Karpas-422 (cell line): ENCODE results near the gene MRPL51. TPM values are rescaled to one million over a fixed set of nuclear protein-coding genes. Genes with fewer than 3 reads are reported as not detected.
"Not testable (repeated sequence)": the region's sequence is repeated elsewhere in the genome, so short reads cannot be mapped to it uniquely, and the experiment has no call there.

Experiments used
- DNase-seq: peaks from one replicate; pipeline ENCODE4 v3.0.0-alpha.2; 2015
- H2AFZ ChIP-seq: fragments of 200-600 bp; sonication (generic); 2 replicates; pipeline ENCODE4 v1.6.1; 2014; ENCODE audit warnings: antibody characterized with exemption, low read length, mixed read lengths
- H3K27ac ChIP-seq: fragments of 200-600 bp; sonication (generic); 2 replicates; pipeline ENCODE4 v1.5.1; 2014; ENCODE audit warnings: mild to moderate bottlenecking, low read length, moderate library complexity
- H3K27me3 ChIP-seq: fragments of 200-600 bp; sonication (generic); 2 replicates; pipeline ENCODE4 v1.6.1; 2014; ENCODE audit warnings: low read length, mixed read lengths
- H3K36me3 ChIP-seq: fragments of 200-600 bp; sonication (generic); 2 replicates; pipeline ENCODE4 v1.6.1; 2014; ENCODE audit warnings: low read length, mixed read lengths; ENCODE audit not compliant: insufficient read depth
- H3K4me1 ChIP-seq: fragments of 200-600 bp; sonication (generic); 2 replicates; pipeline ENCODE4 v1.6.1; 2014; ENCODE audit warnings: mild to moderate bottlenecking, low read length, mixed read lengths
- H3K4me2 ChIP-seq: fragments of 200-600 bp; sonication (generic); 2 replicates; pipeline ENCODE4 v1.6.1; 2014; ENCODE audit warnings: low read length, low read depth, mild to moderate bottlenecking; ENCODE audit not compliant: poor library complexity, severe bottlenecking
- H3K4me3 ChIP-seq: fragments of 200-600 bp; sonication (generic); 2 replicates; pipeline ENCODE4 v1.5.1; 2014; ENCODE audit warnings: mild to moderate bottlenecking, antibody characterized with exemption, low read length, mixed read lengths
- H3K79me2 ChIP-seq: fragments of 200-600 bp; sonication (generic); 2 replicates; pipeline ENCODE4 v1.6.1; 2014; ENCODE audit warnings: mild to moderate bottlenecking, low read length, mixed read lengths
- H3K9ac ChIP-seq: fragments of 200-600 bp; sonication (generic); 2 replicates; pipeline ENCODE4 v1.6.0; 2014; ENCODE audit warnings: low read length
- H3K9me2 ChIP-seq: fragments of 200-600 bp; sonication (generic), shearing (Covaris generic); replicated peaks from 2 replicates; pipeline ENCODE4 v1.6.0; 2014; ENCODE audit warnings: mild to moderate bottlenecking, low read length, moderate library complexity; ENCODE audit not compliant: insufficient read depth
- H3K9me3 ChIP-seq: fragments of 300-700, 200-600 bp; sonication (generic); 2 replicates; pipeline ENCODE4 v1.6.1; 2014; ENCODE audit warnings: low read length, mixed read lengths
- H4K20me1 ChIP-seq: fragments of 200-600 bp; sonication (generic); 2 replicates; pipeline ENCODE4 v1.6.1; 2014; ENCODE audit warnings: mild to moderate bottlenecking, antibody characterized with exemption, low read length, low read depth; ENCODE audit not compliant: insufficient read depth
- total RNA-seq: library from RNA; depleted of rRNA; stranded (reverse); fragments of >200 nt; shearing (Covaris generic); gene quantifications from 2 replicates; pipeline ENCODE4 v1.2.3, GENCODE V29; 2014; ENCODE audit warnings: low replicate concordance

MRPL51 gene
- total RNA-seq, 1 experiment from 2014 or later = 171 TPM

DNA sequence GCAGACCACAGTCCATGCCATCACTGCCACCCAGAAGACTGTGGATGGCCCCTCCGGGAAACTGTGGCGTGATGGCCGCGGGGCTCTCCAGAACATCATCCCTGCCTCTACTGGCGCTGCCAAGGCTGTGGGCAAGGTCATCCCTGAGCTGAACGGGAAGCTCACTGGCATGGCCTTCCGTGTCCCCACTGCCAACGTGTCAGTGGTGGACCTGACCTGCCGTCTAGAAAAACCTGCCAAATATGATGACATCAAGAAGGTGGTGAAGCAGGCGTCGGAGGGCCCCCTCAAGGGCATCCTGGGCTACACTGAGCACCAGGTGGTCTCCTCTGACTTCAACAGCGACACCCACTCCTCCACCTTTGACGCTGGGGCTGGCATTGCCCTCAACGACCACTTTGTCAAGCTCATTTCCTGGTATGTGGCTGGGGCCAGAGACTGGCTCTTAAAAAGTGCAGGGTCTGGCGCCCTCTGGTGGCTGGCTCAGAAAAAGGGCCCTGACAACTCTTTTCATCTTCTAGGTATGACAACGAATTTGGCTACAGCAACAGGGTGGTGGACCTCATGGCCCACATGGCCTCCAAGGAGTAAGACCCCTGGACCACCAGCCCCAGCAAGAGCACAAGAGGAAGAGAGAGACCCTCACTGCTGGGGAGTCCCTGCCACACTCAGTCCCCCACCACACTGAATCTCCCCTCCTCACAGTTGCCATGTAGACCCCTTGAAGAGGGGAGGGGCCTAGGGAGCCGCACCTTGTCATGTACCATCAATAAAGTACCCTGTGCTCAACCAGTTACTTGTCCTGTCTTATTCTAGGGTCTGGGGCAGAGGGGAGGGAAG, 44.7 kb upstream of the MRPL51 start:
- Histone ChIP-seq H3K4me3 (peak overlapping the region; percentile 96; the same call in 1 of the 2 replicates), H3K9ac (peak overlapping the region; percentile 96), H3K4me1 (peaks cover 67% of the 10 kb centered on the region), H4K20me1 (peaks cover 26% of the 10 kb centered on the region), H3K79me2 (peaks cover 19% of the 10 kb centered on the region), H3K4me2 (peak overlapping the region; percentile 85), H3K36me3 (peaks cover 27% of the 10 kb centered on the region), H3K27ac (peak overlapping the region; percentile 96)
- DNase-seq = peak; percentile 96
- not testable (repeated sequence) for H3K27me3 ChIP-seq, H3K9me3 ChIP-seq, H2AFZ ChIP-seq, H3K9me2 ChIP-seq

DNA sequence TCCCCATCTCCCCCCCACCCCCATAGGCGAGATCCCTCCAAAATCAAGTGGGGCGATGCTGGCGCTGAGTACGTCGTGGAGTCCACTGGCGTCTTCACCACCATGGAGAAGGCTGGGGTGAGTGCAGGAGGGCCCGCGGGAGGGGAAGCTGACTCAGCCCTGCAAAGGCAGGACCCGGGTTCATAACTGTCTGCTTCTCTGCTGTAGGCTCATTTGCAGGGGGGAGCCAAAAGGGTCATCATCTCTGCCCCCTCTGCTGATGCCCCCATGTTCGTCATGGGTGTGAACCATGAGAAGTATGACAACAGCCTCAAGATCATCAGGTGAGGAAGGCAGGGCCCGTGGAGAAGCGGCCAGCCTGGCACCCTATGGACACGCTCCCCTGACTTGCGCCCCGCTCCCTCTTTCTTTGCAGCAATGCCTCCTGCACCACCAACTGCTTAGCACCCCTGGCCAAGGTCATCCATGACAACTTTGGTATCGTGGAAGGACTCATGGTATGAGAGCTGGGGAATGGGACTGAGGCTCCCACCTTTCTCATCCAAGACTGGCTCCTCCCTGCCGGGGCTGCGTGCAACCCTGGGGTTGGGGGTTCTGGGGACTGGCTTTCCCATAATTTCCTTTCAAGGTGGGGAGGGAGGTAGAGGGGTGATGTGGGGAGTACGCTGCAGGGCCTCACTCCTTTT, 44.0 kb upstream of the MRPL51 start:
- no peaks in the 10 kb centered on the region for H3K9me2 ChIP-seq
- no peaks in the 10 kb centered on the region for H3K9me3 ChIP-seq
- peaks cover 27% of the 10 kb centered on the region for H3K36me3 ChIP-seq
- peaks cover 26% of the 10 kb centered on the region for H4K20me1 ChIP-seq
- H3K27me3 ChIP-seq = no peaks in the 10 kb centered on the region
- no peak overlapping the region for H2AFZ ChIP-seq
- peak overlapping the region; percentile 96 for H3K4me3 ChIP-seq
- peak; percentile 87 for DNase-seq
- H3K79me2 ChIP-seq = peaks cover 24% of the 10 kb centered on the region
- H3K4me1 ChIP-seq = peaks cover 75% of the 10 kb centered on the region
- peak overlapping the region; percentile 85 for H3K4me2 ChIP-seq
- H3K9ac ChIP-seq = peak overlapping the region; percentile 96
- peak overlapping the region; percentile 96 for H3K27ac ChIP-seq

DNA sequence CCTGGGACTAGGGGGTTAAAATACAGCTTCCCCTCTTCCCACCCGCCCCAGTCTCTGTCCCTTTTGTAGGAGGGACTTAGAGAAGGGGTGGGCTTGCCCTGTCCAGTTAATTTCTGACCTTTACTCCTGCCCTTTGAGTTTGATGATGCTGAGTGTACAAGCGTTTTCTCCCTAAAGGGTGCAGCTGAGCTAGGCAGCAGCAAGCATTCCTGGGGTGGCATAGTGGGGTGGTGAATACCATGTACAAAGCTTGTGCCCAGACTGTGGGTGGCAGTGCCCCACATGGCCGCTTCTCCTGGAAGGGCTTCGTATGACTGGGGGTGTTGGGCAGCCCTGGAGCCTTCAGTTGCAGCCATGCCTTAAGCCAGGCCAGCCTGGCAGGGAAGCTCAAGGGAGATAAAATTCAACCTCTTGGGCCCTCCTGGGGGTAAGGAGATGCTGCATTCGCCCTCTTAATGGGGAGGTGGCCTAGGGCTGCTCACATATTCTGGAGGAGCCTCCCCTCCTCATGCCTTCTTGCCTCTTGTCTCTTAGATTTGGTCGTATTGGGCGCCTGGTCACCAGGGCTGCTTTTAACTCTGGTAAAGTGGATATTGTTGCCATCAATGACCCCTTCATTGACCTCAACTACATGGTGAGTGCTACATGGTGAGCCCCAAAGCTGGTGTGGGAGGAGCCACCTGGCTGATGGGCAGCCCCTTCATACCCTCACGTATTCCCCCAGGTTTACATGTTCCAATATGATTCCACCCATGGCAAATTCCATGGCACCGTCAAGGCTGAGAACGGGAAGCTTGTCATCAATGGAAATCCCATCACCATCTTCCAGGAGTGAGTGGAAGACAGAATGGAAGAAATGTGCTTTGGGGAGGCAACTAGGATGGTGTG, 43.1 kb upstream of the MRPL51 start:
- no peaks in the 10 kb centered on the region for H3K27me3 ChIP-seq
- peaks cover 82% of the 10 kb centered on the region for H3K4me1 ChIP-seq
- peak overlapping the region; percentile 96 for H3K4me3 ChIP-seq
- no peaks in the 10 kb centered on the region for H3K9me3 ChIP-seq
- no peaks in the 10 kb centered on the region for H3K9me2 ChIP-seq
- peaks cover 24% of the 10 kb centered on the region for H3K79me2 ChIP-seq
- H3K4me2 ChIP-seq = peak overlapping the region; percentile 85
- peaks cover 27% of the 10 kb centered on the region for H3K36me3 ChIP-seq
- H3K27ac ChIP-seq = peak overlapping the region; percentile 96
- H3K9ac ChIP-seq = peak overlapping the region; percentile 96
- no peak overlapping the region for H2AFZ ChIP-seq
- H4K20me1 ChIP-seq = peaks cover 23% of the 10 kb centered on the region
- DNase-seq = peak; percentile 76

DNA sequence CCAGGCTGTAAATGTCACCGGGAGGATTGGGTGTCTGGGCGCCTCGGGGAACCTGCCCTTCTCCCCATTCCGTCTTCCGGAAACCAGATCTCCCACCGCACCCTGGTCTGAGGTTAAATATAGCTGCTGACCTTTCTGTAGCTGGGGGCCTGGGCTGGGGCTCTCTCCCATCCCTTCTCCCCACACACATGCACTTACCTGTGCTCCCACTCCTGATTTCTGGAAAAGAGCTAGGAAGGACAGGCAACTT, 42.6 kb upstream of the MRPL51 start:
- Histone ChIP-seq H3K4me1 (peaks cover 76% of the 10 kb centered on the region), H3K36me3 (peaks cover 27% of the 10 kb centered on the region), H3K79me2 (peaks cover 24% of the 10 kb centered on the region)

DNA sequence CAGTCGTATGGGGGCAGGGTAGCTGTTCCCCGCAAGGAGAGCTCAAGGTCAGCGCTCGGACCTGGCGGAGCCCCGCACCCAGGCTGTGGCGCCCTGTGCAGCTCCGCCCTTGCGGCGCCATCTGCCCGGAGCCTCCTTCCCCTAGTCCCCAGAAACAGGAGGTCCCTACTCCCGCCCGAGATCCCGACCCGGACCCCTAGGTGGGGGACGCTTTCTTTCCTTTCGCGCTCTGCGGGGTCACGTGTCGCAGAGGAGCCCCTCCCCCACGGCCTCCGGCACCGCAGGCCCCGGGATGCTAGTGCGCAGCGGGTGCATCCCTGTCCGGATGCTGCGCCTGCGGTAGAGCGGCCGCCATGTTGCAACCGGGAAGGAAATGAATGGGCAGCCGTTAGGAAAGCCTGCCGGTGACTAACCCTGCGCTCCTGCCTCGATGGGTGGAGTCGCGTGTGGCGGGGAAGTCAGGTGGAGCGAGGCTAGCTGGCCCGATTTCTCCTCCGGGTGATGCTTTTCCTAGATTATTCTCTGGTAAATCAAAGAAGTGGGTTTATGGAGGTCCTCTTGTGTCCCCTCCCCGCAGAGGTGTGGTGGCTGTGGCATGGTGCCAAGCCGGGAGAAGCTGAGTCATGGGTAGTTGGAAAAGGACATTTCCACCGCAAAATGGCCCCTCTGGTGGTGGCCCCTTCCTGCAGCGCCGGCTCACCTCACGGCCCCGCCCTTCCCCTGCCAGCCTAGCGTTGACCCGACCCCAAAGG, 42.1 kb upstream of the MRPL51 start:
- peaks cover 23% of the 10 kb centered on the region for H4K20me1 ChIP-seq
- DNase-seq = peak; percentile 86
- H2AFZ ChIP-seq = no peak overlapping the region
- no peaks in the 10 kb centered on the region for H3K9me2 ChIP-seq
- peaks cover 27% of the 10 kb centered on the region for H3K36me3 ChIP-seq
- H3K9me3 ChIP-seq = no peaks in the 10 kb centered on the region
- H3K79me2 ChIP-seq = peaks cover 24% of the 10 kb centered on the region
- H3K4me3 ChIP-seq = peak overlapping the region; percentile 96
- H3K9ac ChIP-seq = peak overlapping the region; percentile 96
- no peaks in the 10 kb centered on the region for H3K27me3 ChIP-seq
- peaks cover 71% of the 10 kb centered on the region for H3K4me1 ChIP-seq
- H3K4me2 ChIP-seq = peak overlapping the region; percentile 85
- peak overlapping the region; percentile 96 for H3K27ac ChIP-seq

More for the DNA sequence above, 42.6 kb upstream of the MRPL51 start:
- Histone ChIP-seq H2AFZ (no peak overlapping the region), H4K20me1 (peaks cover 23% of the 10 kb centered on the region), H3K9me3 (no peaks in the 10 kb centered on the region), H3K27me3 (no peaks in the 10 kb centered on the region), H3K9me2 (no peaks in the 10 kb centered on the region), H3K9ac (peak overlapping the region; percentile 96), H3K4me3 (peak overlapping the region; percentile 96), H3K27ac (peak overlapping the region; percentile 96), H3K4me2 (peak overlapping the region; percentile 85)
- DNase-seq = no peak

DNA sequence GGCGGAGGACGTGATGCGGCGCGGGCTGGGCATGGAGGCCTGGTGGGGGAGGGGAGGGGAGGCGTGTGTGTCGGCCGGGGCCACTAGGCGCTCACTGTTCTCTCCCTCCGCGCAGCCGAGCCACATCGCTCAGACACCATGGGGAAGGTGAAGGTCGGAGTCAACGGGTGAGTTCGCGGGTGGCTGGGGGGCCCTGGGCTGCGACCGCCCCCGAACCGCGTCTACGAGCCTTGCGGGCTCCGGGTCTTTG, 41.6 kb upstream of the MRPL51 start:
- Histone ChIP-seq H3K4me1 (peaks cover 66% of the 10 kb centered on the region), H4K20me1 (peaks cover 23% of the 10 kb centered on the region), H3K27ac (peak overlapping the region; percentile 96), H3K9me3 (no peaks in the 10 kb centered on the region), H2AFZ (no peak overlapping the region), H3K9me2 (no peaks in the 10 kb centered on the region), H3K4me3 (peak overlapping the region; percentile 96), H3K4me2 (peak overlapping the region; percentile 85), H3K9ac (peak overlapping the region; percentile 96), H3K36me3 (peaks cover 27% of the 10 kb centered on the region), H3K79me2 (peaks cover 24% of the 10 kb centered on the region), H3K27me3 (no peaks in the 10 kb centered on the region)
- no peak for DNase-seq

DNA sequence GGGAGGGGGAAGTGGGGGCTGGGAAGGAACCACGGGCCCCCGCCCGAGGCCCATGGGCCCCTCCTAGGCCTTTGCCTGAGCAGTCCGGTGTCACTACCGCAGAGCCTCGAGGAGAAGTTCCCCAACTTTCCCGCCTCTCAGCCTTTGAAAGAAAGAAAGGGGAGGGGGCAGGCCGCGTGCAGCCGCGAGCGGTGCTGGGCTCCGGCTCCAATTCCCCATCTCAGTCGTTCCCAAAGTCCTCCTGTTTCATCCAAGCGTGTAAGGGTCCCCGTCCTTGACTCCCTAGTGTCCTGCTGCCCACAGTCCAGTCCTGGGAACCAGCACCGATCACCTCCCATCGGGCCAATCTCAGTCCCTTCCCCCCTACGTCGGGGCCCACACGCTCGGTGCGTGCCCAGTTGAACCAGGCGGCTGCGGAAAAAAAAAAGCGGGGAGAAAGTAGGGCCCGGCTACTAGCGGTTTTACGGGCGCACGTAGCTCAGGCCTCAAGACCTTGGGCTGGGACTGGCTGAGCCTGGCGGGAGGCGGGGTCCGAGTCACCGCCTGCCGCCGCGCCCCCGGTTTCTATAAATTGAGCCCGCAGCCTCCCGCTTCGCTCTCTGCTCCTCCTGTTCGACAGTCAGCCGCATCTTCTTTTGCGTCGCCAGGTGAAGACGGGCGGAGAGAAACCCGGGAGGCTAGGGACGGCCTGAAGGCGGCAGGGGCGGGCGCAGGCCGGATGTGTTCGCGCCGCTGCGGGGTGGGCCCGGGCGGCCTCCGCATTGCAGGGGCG, 41.0 kb upstream of the MRPL51 start, which contains the start of gene GAPDH:
GAPDH (plus strand) TSS at position 595 of the 772 bp plus-strand sequence. CDS start 316 bp downstream, outside the sequence.
- Histone ChIP-seq H3K36me3 (peaks cover 31% of the 10 kb centered on the region), H3K79me2 (peaks cover 24% of the 10 kb centered on the region), H3K9me3 (no peaks in the 10 kb centered on the region), H3K27ac (peak within 1 kb of the TSS; percentile 96), H4K20me1 (peaks cover 23% of the 10 kb centered on the region), H3K4me2 (peak within 1 kb of the TSS; percentile 93), H3K4me1 (peaks cover 62% of the 10 kb centered on the region), H3K9ac (peak within 1 kb of the TSS; percentile 96), H3K4me3 (peak within 1 kb of the TSS; percentile 96), H3K27me3 (no peaks in the 10 kb centered on the region), H2AFZ (no peak within 1 kb of the TSS; the same call in 1 of the 2 replicates), H3K9me2 (no peaks in the 10 kb centered on the region)
- DNase-seq = peak; percentile 99
